ENCODE measurements around the gene NFRKB.
A peak's percentile ranks its signal among the peaks of the same experiment; 100 is the strongest.

NFRKB gene

DNA sequence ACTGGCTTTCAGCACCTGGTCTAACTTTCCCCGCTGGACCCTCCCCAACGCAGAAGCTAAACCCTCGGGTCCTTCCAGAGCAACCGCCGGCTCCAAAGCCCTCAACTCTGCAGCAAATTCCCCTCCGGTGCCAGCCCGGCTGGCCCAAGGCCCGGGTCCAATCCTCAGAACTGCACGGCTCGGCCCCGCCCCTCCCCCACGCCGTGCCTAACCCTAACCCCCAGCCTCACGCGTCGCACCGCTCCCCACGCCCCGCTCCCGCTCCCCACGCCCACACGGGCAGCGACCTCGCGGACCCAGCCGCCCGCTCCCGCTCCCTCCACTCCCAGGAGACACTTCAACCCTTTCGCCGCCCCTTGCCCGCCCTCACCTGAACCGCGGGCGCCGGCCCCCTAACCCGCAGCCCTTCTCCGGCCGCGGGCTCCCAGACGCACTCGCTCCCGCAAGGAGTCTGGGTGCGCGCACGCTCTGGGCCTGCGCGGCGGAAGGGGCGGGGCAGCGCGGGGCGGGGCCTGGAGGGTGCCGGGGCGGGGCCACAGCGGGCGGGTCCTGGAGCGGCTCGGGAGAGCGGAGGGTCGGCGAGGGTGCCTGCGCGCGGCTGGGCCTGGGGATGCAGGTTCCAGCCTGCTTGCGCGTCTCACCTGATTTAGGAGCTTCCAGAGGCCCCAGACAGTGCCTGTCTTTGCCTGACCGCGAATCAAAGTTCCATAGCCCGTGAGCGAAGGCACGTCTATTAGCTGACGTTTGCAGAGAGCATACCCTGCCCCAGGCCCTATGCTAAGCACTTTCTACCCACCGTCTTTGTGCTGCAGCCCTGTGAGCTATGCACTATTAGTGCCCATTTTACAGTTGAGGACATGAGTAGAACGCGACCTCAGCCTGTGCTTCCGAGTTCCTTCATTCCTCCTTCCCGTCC is at the start of gene NFRKB:
TSS of gene NFRKB (minus strand) at position 453 of the 916 bp plus-strand sequence. CDS start 2,729 bp downstream, outside the sequence.
- peak; percentile 89 for DNase-seq

DNA sequence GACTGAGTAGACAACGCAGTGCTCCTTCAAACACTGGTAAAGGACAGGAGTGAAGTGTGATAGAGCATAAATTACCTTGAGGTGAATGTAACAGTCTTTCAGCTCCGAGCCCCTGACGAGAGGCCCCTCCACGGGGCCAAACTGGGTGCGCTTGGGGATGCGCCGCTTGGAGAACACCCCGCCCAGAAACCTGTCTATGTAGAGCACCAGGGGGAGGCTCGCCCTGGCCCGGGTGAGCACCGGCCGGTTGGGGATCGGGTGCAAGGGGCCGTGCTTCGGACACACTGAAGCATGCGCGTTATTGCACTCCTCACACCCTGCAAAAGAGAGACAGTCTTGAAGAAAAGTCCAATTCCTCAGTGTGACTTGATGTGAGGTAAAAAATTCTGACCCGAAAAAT is 49.3 kb upstream of the NFRKB start:
- no peak for DNase-seq

DNA sequence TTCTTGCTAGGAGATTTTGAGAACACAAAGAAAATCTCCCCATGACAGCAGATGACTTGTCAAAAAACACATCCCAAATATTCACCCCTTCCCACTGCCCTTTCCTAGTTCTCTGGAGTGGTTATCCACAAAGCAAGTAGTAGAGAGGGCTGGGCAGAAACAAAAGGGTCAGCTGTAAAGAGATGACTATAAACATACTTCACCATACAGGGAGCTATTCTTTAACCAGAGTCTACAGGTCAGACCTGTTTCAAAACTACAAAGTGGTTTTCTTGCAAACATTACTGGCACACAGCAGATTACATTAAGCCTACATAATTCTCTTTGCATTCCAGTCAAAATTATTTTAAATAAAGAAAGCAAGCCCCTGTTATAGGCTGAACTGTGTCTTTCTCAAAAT is 47.7 kb upstream of the NFRKB start:
- no peak for DNase-seq

DNA sequence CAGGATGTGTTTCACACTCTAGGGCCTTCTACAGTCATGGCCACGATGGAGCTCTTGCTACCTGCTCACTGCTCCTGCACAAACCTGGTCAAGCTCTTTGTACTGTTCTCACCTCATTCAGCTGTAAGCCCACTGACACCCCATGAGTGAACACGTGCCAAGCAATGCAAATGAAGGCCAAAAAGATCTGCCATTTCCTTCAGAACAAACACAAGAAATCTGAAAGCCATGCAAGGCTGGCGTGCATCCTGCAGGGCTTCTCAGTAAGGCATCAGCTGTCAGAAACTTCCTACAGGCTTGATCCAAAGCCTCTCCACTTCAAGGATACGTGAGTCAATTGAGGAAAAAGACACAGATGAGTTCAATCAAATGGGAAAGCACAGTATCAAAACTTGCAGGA is 44.1 kb upstream of the NFRKB start:
- DNase-seq = no peak

DNA sequence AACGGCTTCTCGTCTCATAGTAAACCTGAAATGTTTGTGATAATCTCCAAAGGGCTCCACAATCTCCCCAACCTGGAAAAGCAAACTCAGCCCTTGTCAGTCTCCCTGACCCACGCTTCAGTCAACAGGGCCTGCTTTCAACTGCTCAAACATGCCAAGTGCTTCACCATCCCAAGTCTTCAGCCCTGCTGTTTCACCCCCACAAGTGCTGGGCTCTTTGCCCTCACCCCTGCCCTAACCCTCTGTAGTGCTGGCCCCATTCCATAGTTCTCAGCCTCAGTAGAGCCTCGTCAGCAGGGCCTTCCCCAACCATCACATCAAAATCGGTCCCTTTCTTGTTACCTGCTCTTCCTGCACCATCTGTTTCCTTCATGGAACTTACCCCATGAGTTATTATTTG is 43.4 kb upstream of the NFRKB start:
- DNase-seq = no peak

DNA sequence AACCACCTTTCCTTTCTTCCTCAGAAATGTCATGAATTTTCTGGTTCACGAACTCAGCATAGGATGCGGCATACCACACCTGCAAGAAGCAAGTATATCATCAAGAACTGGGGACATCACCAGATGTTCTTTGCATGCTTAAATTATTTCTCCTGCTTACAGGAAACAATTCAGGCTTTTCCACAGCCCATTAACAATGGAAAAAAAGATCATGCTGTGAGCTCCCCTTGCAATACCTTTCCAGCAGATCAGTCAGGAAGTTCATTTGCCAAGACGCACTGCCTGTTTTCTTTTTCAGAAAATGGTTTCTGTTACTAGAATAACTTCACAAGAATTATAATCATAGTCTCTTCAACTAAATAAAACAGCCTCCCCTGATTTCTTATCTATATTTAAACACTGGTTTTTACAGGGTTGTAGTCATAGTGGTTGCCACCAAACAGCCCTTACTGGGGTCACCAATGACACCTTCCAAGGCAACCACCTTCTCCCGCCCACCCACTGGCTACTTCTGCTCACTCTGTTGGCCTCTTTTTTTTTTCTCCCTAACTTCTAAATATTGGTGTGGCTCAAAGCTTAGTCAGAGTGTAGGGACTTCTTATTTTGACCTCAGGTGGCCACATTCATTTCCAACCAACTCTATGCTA is 42.3 kb upstream of the NFRKB start:
- DNase-seq = no peak

DNA sequence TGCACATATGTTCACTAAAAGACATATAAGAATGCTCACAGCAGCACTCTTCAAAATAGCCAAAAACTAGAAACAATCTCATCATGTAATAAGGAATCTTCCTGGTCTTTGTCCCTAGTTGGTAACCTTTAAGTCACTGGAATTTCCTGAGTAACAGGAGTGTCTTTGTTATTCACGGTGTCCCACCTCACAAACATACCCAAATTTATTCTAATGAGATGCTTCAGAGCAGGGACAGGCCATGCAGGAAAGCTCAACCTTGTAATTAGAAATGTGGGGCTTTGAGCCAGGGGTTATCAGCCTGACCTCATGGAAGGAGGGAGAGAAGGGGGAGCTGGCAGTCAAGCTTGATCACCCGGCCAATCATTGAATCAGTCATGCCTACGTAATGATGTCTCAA is 40.3 kb upstream of the NFRKB start:
- no peak for DNase-seq

DNA sequence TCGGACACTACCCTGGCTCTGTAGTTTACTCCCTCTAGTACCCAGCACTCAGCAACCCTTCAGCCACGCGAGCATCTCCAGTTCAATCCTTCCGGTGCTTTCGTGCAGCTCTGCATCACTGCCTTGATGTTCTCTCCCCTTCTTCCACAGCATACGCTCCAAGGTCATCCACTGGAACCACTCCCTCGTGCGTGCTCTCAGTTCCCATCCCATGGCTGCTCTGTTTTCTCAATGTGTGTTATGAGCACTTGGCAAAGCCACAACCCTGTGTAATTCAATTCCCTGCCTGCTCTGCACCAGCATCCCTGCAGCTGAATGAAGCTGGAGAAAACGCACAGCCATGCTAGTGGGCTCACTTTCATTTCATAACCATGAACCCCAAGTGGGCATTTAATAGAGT is 38.5 kb upstream of the NFRKB start:
- DNase-seq = no peak

DNA sequence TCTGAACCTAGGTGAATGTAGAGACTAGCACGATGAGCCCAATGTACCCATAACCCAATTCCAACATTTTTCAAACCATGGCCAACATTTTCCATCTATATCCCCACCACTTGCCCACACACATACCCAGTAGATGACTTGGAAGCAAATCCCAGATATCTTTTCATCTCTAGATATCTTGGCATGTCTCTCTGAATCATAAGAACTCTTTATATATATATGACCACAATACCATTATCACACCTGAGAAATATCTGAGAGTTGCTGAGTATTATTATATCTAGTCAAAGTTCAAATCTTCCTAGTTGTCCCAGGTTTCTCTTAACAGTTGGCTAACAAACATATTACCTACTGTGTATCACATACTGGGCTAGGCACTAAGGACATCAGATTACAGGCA is 37.9 kb upstream of the NFRKB start:
- DNase-seq = no peak

DNA sequence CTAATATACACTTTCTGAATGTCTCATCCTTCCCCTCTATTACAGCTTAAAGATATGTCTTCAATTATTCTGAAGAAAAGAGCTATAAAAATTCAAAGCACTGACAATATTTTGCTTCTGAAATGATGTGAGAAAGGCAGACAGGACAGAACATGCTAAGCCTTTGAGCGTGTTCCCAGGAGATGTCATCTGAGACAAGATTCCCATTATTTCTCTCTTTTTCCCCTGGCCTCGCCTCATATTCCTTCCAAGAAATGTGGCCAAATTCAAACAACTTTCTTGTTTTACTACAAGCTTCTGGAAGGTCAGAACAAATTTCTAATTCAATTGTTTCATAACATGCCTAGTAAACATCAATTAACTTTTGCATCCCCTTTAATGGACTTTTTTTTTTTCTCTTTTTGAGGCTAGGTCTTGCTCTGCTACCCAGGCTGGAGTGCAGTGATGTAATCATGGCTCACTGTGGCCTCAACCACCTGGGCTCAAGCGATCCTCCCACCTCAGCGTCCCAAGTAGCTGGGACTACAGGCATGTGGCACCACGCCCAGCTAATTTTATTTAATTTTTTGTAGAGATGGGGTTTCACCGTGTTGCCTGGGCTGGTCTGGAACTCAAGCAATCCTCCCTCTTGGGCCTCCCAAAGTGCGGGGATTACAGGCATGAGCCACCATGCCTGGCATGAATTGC is 37.1 kb upstream of the NFRKB start:
- no peak for DNase-seq

DNA sequence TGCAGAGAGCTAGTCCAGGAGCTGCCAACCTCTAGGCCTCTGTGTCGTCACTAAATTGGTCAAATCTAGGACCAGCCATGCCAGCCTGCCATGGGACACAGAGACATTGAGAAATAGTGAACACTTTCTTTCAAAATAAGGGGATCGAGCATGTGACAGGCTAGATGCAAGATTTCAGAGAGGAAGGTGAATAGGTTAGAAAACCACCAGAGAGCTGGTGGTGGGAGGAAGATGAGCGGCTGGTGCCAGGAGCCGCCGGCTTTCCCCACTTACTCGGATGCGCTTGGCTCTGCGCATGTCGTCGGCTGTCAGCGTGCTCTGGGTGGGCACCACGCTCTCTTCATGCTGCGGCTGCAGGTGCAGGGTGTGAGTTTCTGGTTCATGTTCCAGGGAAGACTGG is 35.4 kb upstream of the NFRKB start:
- no peak for DNase-seq

DNA sequence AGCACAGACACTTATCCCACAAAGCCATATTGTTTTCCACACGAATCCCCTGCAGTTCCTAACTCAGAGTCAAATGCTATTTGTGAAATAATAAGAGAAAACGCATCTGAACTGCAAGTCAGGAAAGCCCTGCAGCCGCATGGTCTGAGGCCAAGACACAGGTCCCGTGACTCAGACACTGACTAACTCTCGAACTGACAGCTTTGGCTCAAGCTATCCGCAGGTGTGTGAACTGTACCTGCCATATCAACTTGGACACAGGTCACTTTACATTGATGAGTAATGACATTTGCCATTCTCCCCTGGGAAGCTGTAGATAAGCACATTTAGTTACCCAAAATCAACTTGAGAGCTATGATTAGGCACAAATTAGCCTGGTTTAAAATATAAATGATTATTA is 34.9 kb upstream of the NFRKB start:
- no peak for DNase-seq

DNA sequence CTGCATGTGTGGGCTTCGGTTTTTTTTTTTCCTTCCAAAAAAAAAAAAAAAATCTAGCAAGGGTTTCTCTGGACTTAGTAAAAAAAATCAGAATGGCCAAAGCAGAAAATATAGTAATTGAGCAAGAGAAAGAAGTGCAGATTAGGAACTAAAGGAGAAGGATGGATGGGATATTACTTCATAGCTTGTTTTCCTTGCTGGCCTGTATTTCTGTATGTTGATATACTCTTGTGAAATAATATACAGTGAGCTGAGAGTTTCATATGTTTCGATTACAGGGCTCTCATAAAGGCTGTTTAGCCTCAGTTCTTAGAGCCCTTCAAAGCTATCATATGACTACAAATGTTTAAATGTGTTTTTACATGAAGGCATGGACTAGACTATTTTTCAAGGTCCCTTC is 34.3 kb upstream of the NFRKB start:
- DNase-seq = no peak

DNA sequence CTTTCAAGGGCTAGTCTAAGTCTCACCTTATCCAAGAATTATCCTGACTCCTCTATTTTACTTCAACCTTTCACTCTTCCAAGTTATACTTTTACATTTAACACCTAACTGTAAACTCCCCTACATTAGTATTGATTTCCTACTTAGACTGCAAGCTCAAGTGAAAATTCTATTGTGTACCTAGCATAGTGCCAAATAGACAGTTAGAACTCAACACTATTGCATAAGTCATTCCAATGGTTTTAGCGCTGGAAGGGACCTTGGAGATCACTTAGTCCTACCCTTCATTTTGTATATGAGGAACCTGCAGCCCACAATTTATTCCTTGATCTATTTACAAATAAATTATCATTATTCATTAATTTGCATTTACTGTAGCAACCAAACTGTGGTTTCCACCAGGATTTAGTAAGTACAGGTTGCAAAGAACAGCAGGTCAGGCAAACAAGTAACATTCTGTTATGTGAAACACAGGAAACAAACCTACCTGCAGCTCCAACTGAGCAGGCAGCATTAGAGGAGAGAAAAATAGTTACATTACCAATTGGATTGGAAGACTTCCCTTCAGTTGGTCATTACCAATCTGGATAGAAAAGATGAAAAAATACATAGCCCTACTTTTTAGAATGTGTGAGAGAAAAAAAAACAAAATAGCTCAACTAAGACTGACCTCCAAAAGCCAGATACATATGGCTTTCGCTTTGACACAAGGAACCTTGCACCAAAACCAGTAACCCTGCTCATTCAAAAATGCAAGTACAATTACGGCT is 33.7 kb upstream of the NFRKB start:
- no peak for DNase-seq

DNA sequence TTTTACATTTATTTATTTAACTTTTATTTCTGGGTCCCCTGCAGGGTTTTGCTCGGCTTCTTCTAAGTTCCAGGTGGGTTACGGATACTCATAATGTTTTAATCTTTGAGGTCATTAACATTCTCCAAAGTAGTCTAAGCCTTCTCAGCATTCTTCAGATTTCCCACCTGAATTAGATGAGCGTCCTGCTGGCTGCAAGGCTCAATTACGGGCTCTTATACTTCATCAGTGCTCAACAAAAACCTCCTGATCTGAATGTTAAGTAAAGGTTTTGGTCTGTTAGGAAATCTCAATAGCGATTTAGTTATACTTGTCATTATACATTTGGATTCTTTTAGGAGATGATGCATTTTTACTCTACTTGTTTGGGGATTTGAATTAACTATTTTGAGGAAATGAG is 27.3 kb upstream of the NFRKB start:
- no peak for DNase-seq

DNA sequence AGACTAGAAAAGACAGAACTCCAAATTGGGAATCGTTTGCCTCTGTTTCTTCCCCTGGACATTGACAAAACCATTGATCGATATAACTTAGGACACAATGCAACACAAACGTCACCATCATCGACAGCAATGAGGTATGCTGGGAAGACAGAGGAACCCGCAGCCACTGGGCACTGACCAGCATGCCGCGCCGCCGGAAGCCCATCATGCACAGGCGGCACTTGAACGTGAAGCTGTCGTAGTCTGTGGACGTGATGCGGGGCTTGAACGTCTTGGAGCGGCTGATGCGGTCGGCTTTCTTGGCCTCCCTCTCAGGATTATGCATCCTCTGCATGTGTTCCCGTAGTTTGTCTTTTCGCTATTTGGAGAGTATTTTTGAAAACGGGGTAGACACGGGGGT is 23.0 kb upstream of the NFRKB start:
- DNase-seq = no peak

DNA sequence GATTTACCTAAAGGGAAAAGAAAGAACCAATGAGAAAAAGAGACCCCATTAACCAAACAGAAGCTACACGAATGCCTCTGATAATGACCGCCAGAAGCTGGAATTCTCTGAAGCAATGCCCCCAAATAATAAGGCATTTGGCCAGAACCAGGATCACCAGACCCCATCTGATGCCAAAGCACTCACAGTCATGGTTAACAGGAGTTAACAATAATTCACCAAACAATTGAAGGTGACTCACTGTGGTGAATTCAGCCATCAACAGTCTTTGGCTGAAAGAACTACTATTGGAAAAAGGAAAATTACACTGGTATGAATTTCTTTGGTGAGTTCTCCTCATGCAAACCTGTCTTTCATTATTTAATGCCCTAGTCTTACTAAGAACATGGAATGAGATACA is 21.9 kb upstream of the NFRKB start:
- DNase-seq = no peak

DNA sequence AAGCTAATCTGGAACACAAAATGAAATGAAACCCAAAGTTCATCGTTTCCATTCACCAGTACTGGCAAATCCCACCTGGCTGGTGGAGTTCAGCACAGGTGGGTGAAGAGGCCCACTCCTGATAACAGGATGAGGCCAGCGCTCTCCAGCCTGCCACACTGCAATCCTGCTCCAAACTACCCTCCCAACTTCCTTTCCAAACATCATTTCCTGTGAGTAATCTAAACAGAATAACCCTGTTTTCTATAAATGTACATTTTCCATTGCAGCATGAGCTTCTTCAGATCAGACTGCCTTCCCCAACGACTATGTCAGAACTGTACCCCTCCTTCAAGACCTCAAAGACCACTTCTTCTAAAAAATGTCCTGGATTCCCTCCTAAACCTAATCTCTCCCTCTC is 15.9 kb upstream of the NFRKB start:
- no peak for DNase-seq

DNA sequence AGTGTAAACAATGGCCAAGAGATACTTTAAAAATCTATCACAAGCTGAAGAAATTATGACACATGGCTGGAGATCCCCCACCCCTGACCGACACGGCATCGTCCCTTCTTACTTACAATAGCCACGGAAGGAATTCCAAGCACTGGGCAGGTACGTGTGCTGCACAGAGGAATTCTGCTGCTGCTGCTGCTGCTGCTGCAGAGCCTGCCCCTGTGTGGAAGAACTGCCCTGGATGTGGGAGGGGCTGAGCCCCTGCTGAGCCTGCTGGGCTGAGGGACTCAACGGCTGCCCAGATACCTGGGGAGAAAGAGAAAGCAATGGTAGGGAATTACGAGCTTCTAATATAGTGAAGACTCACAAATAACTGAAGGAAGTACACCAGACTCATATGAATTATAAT is 15.0 kb upstream of the NFRKB start:
- no peak for DNase-seq

DNA sequence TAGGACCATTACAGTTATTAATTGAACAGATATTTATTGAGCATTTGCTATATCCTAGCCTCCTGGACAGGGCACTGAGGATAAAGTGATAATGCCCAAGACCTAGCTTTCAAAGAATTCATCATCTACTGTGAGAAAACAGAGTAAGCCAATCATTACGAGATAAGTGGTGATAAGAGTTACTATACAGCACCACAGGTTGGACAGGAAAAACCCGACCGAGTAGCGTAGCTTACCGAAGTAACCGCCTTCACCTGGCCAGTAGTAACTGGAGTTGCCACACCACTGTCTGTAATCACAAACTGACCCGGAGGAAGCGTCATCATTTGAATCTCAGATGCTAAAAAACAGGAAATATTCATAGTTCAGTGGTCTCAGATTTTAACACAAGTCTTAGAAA is 10.0 kb upstream of the NFRKB start:
- DNase-seq = no peak

DNA sequence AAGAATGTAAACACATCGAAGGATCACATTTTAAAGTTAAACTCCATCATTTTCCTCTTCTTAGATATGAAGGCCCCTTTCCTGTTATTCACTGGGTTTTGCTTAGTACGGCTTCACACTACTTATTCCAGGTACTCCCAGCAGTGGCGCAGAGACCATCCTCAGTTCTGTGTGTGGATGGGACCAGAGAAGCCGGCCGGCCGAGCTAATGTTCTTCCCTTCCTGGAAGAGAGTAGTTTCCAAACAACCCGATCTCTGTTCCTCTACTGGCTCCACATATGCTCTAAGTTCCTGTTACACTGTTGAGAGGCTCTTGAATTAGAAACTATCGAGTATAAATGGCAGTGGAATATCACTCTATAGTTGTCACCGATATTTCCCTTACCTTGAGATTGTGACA is 684 bp upstream of the NFRKB start:
- no peak for DNase-seq

DNA sequence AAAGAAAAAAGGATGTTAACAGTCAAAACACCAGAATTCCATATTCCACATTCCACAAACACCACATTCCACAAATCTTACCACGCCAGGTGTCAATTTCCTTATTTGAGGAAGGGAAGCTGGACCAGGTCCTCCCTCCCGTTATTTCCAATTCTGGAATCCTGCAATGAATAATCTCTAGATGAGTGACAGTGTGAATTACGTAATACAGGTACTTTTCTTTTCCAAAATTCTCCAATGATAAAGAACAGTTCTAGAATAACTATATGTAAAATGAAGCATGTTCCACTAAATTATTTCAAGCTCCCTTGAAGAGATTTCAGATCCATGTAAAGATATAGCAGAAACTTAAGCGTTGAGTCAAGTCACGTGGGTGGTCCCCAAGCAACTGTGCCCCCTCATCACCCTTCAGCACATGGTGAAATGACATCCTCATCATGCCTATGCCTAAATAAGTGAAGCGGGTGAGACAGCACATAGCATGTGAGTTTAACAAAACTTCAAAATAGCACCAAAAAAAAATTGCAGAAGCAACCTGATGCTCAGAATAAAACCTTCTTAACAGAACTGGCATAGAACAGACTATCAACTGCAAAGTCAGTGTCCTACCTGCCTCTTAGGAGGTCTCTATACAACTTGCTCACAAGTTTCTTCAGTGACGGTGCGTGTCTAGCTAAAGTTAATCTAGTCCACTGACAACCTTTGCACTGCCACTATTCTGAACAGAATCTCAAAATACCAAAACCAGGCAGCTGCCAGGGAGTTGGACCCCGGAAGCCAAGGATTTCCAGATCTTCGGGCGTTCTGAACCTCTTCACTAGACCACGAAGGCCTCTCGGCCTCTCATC is 876 bp downstream of the NFRKB start:
- DNase-seq = no peak

Data from activated CD4-positive, alpha-beta T cell treated with anti-CD3 and anti-CD28 coated beads for 48 hours (primary cell).